B cell (primary cell): ENCODE measurements around the gene KTN1.

Source experiments
- EZH2 ChIP-seq: IDR thresholded peaks from 2 replicates; pipeline ENCODE4 v1.6.1; 2012; ENCODE audit warnings: borderline replicate concordance, low read depth, mild to moderate bottlenecking, moderate library complexity, low read length; ENCODE audit not compliant: insufficient read depth, poor library complexity, severe bottlenecking
- TF ChIP-seq, protein P1 (sequence below): fragments of 200-600 bp; IDR thresholded peaks from one replicate; pipeline ENCODE4 v1.8.0; 2022; ENCODE audit warnings: antibody characterized with exemption, mild to moderate bottlenecking

- TF ChIP-seq, protein P1, sequence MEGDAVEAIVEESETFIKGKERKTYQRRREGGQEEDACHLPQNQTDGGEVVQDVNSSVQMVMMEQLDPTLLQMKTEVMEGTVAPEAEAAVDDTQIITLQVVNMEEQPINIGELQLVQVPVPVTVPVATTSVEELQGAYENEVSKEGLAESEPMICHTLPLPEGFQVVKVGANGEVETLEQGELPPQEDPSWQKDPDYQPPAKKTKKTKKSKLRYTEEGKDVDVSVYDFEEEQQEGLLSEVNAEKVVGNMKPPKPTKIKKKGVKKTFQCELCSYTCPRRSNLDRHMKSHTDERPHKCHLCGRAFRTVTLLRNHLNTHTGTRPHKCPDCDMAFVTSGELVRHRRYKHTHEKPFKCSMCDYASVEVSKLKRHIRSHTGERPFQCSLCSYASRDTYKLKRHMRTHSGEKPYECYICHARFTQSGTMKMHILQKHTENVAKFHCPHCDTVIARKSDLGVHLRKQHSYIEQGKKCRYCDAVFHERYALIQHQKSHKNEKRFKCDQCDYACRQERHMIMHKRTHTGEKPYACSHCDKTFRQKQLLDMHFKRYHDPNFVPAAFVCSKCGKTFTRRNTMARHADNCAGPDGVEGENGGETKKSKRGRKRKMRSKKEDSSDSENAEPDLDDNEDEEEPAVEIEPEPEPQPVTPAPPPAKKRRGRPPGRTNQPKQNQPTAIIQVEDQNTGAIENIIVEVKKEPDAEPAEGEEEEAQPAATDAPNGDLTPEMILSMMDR: no peak
- no peak for TF ChIP-seq EZH2
Measured at GRCh38 chr14:55691659-55692058, 111.7 kb downstream of the KTN1 start.
